Trophoblast cell (in vitro differentiated cells and primary cell): Measurements from ENCODE around the gene HOXB1.

Experiments
- DNase-seq, 2 donors: peaks; one replicate each; pipeline ENCODE4 v3.0.0-alpha.2; 2016
- H2AFZ ChIP-seq: 2 replicates; pipeline ENCODE4 v1.6.1; 2013; ENCODE audit warnings: low read length, moderate library complexity, mild to moderate bottlenecking; ENCODE audit not compliant: insufficient read depth, poor library complexity
- H2AK5ac ChIP-seq: 2 replicates; pipeline ENCODE4 v1.6.1; 2013; ENCODE audit warnings: mild to moderate bottlenecking, low read length
- H2BK120ac ChIP-seq: 2 replicates; pipeline ENCODE4 v1.6.1; 2013; ENCODE audit warnings: low read length, mild to moderate bottlenecking, moderate library complexity; ENCODE audit not compliant: insufficient read depth, poor library complexity
- H2BK12ac ChIP-seq: 2 replicates; pipeline ENCODE4 v1.6.1; 2013; ENCODE audit warnings: mild to moderate bottlenecking, low read length, moderate library complexity
- H2BK5ac ChIP-seq: 2 replicates; pipeline ENCODE4 v1.6.1; 2013; ENCODE audit warnings: low read length, low read depth, moderate library complexity, mild to moderate bottlenecking; ENCODE audit not compliant: poor library complexity
- H3K14ac ChIP-seq: 2 replicates; pipeline ENCODE4 v1.6.1; 2013; ENCODE audit warnings: mild to moderate bottlenecking, low read length
- H3K18ac ChIP-seq: 2 replicates; pipeline ENCODE4 v1.6.1; 2013; ENCODE audit warnings: mild to moderate bottlenecking, low read length
- H3K23ac ChIP-seq: 2 replicates; pipeline ENCODE4 v1.6.1; 2013; ENCODE audit warnings: low read length
- H3K27ac ChIP-seq: 2 replicates; pipeline ENCODE4 v1.5.1; 2013; ENCODE audit warnings: low read depth, mild to moderate bottlenecking, inconsistent platforms, low read length, moderate library complexity
- H3K27me3 ChIP-seq: 2 replicates; pipeline ENCODE4 v1.6.1; 2013; ENCODE audit warnings: inconsistent platforms, mild to moderate bottlenecking, low read length, moderate library complexity; ENCODE audit not compliant: insufficient read depth
- H3K36me3 ChIP-seq, 2 experiments: 1 replicate in 1 of 2; 2 replicates in 1 of 2; pipeline ENCODE4 v1.6.1; 2013; ENCODE audit warnings: low read length in 2 of 2, mild to moderate bottlenecking in 2 of 2, moderate library complexity in 1 of 2; ENCODE audit not compliant: insufficient read depth in 2 of 2, control insufficient read depth in 1 of 2
- H3K4ac ChIP-seq: 2 replicates; pipeline ENCODE4 v1.6.1; 2013; ENCODE audit warnings: low read depth, mild to moderate bottlenecking, low read length, moderate library complexity
- H3K4me1 ChIP-seq, 2 experiments: 1 replicate in 1 of 2; 2 replicates in 1 of 2; pipeline ENCODE4 v1.6.1; 2013; ENCODE audit warnings: low read length in 2 of 2, mild to moderate bottlenecking in 2 of 2, moderate library complexity in 1 of 2; ENCODE audit not compliant: insufficient read depth in 2 of 2, control insufficient read depth in 1 of 2
- H3K4me2 ChIP-seq: 2 replicates; pipeline ENCODE4 v1.6.1; 2013; ENCODE audit warnings: inconsistent platforms, mild to moderate bottlenecking, low read length, moderate library complexity
- H3K4me3 ChIP-seq: 2 replicates; pipeline ENCODE4 v1.5.1; 2013; ENCODE audit warnings: mild to moderate bottlenecking, low read depth, low read length, inconsistent platforms
- H3K79me1 ChIP-seq: one replicate; pipeline ENCODE4 v1.6.1; 2013; ENCODE audit warnings: low read length
- H3K79me2 ChIP-seq: 2 replicates; pipeline ENCODE4 v1.6.1; 2013; ENCODE audit warnings: low read length, mild to moderate bottlenecking; ENCODE audit not compliant: control insufficient read depth, insufficient read depth, poor library complexity
- H3K9ac ChIP-seq: 2 replicates; pipeline ENCODE4 v1.6.1; 2013; ENCODE audit warnings: mild to moderate bottlenecking, low read length
- H3K9me3 ChIP-seq: 2 replicates; pipeline ENCODE4 v1.6.1; 2013; ENCODE audit warnings: low read depth, mild to moderate bottlenecking, control low read depth, inconsistent platforms, low read length; ENCODE audit not compliant: insufficient read depth
- H4K12ac ChIP-seq: 2 replicates; pipeline ENCODE4 v1.6.1; 2013; ENCODE audit warnings: low read depth, mild to moderate bottlenecking, low read length, moderate library complexity
- H4K8ac ChIP-seq: 2 replicates; pipeline ENCODE4 v1.6.1; 2013; ENCODE audit warnings: low read depth, mild to moderate bottlenecking, low read length, moderate library complexity
- H4K91ac ChIP-seq: one replicate; pipeline ENCODE4 v1.6.1; 2013; ENCODE audit warnings: low read depth, mild to moderate bottlenecking, low read length, moderate library complexity
- WGBS: extraction: QIAGEN DNeasy Blood & Tissue Kit; methylation state at CpG from one replicate; pipeline ENCODE4 v1.1.7; 2013; ENCODE audit warnings: missing lambda C conversion rate; ENCODE audit not compliant: insufficient read length, insufficient coverage; ENCODE audit errors: extremely low coverage; 5-methylcytosine and 5-hydroxymethylcytosine counted together

HOXB1 gene

DNA sequence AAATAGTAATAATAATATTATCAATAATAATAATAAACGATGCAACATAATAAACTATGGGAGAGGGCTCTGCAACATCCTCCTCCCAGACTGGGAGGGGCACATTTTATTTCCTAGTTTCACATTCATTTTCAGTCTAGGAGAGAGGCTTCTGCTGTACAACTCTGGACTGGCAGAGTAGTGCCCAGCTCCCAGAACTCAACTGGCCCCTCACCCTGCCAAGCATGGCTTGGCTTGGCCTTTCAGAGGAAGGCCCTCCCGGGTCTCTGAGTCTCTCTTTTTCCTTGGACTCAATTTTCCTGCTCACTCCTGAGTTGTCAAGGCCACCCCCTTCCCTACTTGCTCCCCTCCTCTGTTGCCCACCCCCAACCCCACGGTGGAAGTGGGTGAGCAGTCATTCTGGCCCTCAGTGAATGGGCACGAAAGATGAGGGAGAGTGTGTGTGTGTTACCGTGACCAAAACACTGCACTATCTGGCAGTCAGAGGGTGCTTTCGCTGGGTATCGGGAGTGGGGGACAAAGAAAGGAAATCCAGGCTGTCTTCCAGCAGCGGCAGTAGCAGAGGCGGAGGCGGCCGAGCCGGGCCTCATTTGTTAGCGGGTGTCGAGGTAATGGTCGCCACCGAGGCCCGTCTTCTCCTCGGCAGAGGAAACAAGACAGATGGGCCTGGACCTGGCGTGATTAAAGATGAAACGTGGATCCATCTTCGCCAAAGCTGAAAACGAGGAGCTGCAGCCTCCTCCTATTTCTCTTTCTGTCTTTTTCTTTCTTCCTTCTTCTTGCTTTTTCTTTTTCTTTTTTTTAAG is 45.1 kb upstream of the HOXB1 start:
- Histone ChIP-seq H3K36me3 (peaks cover 5 to 6% of the 10 kb centered on the region in 2 experiments), H3K9me3 (no peaks in the 10 kb centered on the region), H3K79me1 (peaks cover 21% of the 10 kb centered on the region), H3K14ac (no peak overlapping the region), H2BK5ac (no peak overlapping the region), H3K27me3 (no peaks in the 10 kb centered on the region), H3K18ac (no peak overlapping the region), H2AFZ (no peak overlapping the region), H3K23ac (no peak overlapping the region), H4K91ac (no peak overlapping the region), H4K8ac (no peak overlapping the region), H3K79me2 (peaks cover 8% of the 10 kb centered on the region), H3K4me2 (no peak overlapping the region), H3K4me3 (no peak overlapping the region), H2AK5ac (no peak overlapping the region), H2BK120ac (no peak overlapping the region), H2BK12ac (no peak overlapping the region), H3K4ac (no peak overlapping the region), H4K12ac (no peak overlapping the region), H3K9ac (no peak overlapping the region), H3K4me1 (peaks cover 26 to 42% of the 10 kb centered on the region in 2 experiments), H3K27ac (no peak overlapping the region)
- no CpG with 5 or more reads among the region's 22 CpGs for WGBS
- DNase-seq = no peak

DNA sequence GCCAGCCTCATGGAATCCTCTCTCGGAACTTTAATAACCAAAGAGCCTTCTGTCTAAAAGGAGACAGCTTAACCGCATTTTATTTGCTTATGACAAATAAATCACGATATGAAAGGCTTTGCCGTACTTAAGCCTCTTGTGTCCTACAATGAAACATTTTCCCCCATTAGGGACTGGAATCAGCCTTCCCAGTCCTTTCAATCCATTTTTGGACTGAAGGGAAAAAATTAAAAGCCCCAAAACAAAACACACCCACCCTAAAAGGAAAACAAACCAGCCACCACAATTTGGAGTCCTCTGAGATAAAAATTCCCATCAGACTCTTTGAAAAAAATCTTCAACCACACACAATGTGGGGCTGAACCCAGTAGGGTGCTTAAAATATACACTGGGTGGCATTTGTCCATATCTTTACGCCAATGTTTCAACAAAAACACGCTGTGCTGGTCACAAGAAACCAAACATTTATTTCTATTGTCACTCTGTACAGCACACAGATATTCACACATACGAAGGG is 44.3 kb upstream of the HOXB1 start:
- no peak for DNase-seq
- no peak overlapping the region for H4K8ac ChIP-seq

DNA sequence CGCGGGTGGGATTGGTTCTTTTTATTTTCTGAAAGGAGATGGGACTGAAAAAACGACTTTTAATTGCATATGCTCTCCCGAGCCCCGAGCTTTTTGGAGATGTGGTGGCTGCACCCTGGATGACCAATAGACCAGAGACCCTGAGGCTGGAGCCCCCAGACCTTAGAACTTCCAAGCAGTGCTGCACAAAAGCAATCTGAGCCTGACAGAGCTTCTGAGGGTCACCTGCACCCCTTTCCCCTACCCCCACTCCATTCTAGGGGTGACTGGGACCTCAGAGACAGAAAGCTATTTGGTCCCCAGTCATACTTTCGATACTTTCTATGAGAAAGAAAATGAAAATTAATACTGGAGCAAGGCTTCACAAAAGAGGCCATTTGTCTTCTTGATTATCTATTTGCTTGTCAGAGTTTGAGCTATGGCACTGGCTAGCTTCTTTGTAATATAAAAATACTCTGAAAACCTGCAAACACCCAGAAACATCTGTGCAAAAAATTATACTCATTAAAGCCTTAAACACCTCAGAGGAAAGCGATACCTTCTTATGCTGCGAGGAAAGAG is 43.8 kb upstream of the HOXB1 start:
- Histone ChIP-seq H4K12ac (no peak overlapping the region), H3K4me1 (peaks cover 34 to 53% of the 10 kb centered on the region in 2 experiments), H4K91ac (no peak overlapping the region), H3K79me1 (peaks cover 28% of the 10 kb centered on the region), H3K23ac (no peak overlapping the region), H4K8ac (no peak overlapping the region), H3K14ac (no peak overlapping the region), H2BK12ac (no peak overlapping the region), H2AFZ (no peak overlapping the region), H2AK5ac (no peak overlapping the region), H3K27me3 (no peaks in the 10 kb centered on the region), H2BK5ac (no peak overlapping the region), H3K4me3 (no peak overlapping the region), H3K79me2 (peaks cover 8% of the 10 kb centered on the region), H3K4me2 (no peak overlapping the region), H3K18ac (no peak overlapping the region), H3K36me3 (peaks cover 5 to 6% of the 10 kb centered on the region in 2 experiments), H3K9me3 (no peaks in the 10 kb centered on the region), H3K4ac (no peak overlapping the region), H3K27ac (no peak overlapping the region), H2BK120ac (no peak overlapping the region), H3K9ac (no peak overlapping the region)
- no peak for DNase-seq
- WGBS = no CpG with 5 or more reads among the region's 8 CpGs

More for the DNA sequence above, 44.3 kb upstream of the HOXB1 start:
- Histone ChIP-seq H3K36me3 (peaks cover 5 to 6% of the 10 kb centered on the region in 2 experiments), H4K12ac (no peak overlapping the region), H3K79me1 (peaks cover 25% of the 10 kb centered on the region), H2AK5ac (no peak overlapping the region), H2BK5ac (no peak overlapping the region), H3K18ac (no peak overlapping the region), H4K91ac (no peak overlapping the region), H3K23ac (no peak overlapping the region), H3K27me3 (no peaks in the 10 kb centered on the region), H3K9ac (no peak overlapping the region), H3K14ac (no peak overlapping the region), H3K4me2 (no peak overlapping the region), H3K4me3 (no peak overlapping the region), H2AFZ (no peak overlapping the region), H2BK12ac (no peak overlapping the region), H3K4me1 (peaks cover 31 to 48% of the 10 kb centered on the region in 2 experiments), H3K9me3 (no peaks in the 10 kb centered on the region), H3K27ac (no peak overlapping the region), H3K4ac (no peak overlapping the region), H3K79me2 (peaks cover 8% of the 10 kb centered on the region), H2BK120ac (no peak overlapping the region)
- no CpG with 5 or more reads among the region's 7 CpGs for WGBS

DNA sequence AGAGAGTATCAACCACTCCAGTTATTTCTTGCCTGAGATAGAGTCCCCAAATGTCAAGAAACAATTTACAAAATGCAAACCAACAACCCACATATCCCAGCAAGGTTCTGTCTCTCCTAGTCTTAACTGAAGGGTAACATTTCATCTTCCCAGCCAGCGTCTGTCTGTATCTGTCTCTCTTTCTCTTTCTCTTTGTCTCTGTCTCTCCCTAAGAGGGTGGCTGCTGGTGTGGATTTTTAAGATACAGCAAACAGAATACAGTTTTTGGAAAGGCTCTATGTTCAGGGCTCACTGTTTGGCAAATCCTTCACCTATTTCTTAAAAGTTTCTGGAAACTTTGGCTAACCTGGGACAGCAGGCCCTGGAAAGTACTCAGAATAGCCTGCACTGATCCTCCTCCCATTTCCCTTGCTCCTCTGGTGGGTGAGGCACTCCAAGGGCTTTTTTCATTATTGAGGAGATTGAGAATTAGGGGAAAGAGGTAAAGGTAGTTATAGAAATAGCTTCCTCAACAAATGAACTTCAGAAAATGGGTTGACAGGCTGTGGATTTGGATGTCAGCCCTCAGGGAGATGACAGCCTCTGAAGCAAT is 41.1 kb upstream of the HOXB1 start:
- Histone ChIP-seq H3K4ac (no peak overlapping the region), H2AFZ (no peak overlapping the region), H2AK5ac (peak overlapping the region; percentile 37), H3K79me2 (no peaks in the 10 kb centered on the region), H3K9me3 (no peaks in the 10 kb centered on the region), H3K4me1 (peaks cover 24 to 46% of the 10 kb centered on the region in 2 experiments), H2BK12ac (peak overlapping the region; percentile 86), H3K9ac (no peak overlapping the region), H4K8ac (no peak overlapping the region), H3K79me1 (peaks cover 16% of the 10 kb centered on the region), H3K18ac (no peak overlapping the region), H3K27ac (no peak overlapping the region), H2BK5ac (no peak overlapping the region), H2BK120ac (no peak overlapping the region), H3K4me2 (no peak overlapping the region), H3K23ac (no peak overlapping the region), H3K27me3 (peaks cover 2% of the 10 kb centered on the region), H4K91ac (peak overlapping the region; percentile 42), H3K36me3 (peaks cover 5 to 6% of the 10 kb centered on the region in 2 experiments), H4K12ac (no peak overlapping the region), H3K4me3 (no peak overlapping the region), H3K14ac (peak overlapping the region; percentile 85)
- DNase-seq = no peak
- no CpG with 5 or more reads among the region's 1 CpG for WGBS
